Spleen (tissue), 7 donors: Measurements from ENCODE around the gene SPOCK3.

ENCODE experiments used
- POLR2A ChIP-seq, 3 donors: fragments of 450-650 bp; IDR thresholded peaks; one replicate each; pipeline ENCODE4 v1.5.1; 2017; ENCODE audit warnings: antibody characterized with exemption in 3 of 3, mild to moderate bottlenecking in 1 of 3
- POLR2AphosphoS5 ChIP-seq, 3 donors: sonication (generic); formaldehyde crosslinking; IDR thresholded peaks; one replicate each; pipeline ENCODE4 v1.5.1; 2017; ENCODE audit warnings: antibody characterized with exemption in 3 of 3
- TF ChIP-seq, protein P1 (sequence below), 11 experiments: fragments of 200-600 bp in 7 of 11; fragments of 450-650 bp in 4 of 11; sonication (generic) in 4 of 11; IDR thresholded peaks in 8 of 11; conservative IDR thresholded peaks in 3 of 11; 1 replicate in 7 of 11; 2 replicates in 4 of 11; pipeline versions ENCODE4 v1.4.0 to v1.8.0; 2016 to 2021; ENCODE audit warnings: antibody characterized with exemption in 11 of 11, inconsistent platforms in 4 of 11, mild to moderate bottlenecking in 1 of 11
- donor health status: DM: no; HTN: no; CAD: no; lungs with moderate emphysema.
- donor health status: DM: no; HTN: no; CAD: no.
- donor health status: DM: no; HTN: no; CAD: no.

DNA sequence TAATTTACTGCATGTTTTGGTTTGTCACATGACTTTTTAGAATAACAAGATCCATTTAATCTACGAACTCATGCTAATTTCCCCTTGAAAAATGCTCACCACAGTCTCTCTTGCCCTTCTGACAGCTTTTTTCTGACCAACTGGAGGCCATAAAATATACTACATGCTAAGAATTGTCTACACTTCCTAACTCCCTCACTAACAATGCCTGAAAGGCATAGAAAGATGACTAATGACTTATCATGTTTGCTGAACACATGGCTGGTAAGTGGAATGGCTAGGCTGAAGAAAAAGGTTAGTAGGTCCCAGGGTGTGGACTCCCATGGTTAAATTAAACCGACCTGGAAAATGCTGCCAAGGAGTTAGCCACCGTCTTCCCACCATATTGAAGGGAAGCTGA, 309.9 kb downstream of the SPOCK3 start:
- TF ChIP-seq, protein P1, sequence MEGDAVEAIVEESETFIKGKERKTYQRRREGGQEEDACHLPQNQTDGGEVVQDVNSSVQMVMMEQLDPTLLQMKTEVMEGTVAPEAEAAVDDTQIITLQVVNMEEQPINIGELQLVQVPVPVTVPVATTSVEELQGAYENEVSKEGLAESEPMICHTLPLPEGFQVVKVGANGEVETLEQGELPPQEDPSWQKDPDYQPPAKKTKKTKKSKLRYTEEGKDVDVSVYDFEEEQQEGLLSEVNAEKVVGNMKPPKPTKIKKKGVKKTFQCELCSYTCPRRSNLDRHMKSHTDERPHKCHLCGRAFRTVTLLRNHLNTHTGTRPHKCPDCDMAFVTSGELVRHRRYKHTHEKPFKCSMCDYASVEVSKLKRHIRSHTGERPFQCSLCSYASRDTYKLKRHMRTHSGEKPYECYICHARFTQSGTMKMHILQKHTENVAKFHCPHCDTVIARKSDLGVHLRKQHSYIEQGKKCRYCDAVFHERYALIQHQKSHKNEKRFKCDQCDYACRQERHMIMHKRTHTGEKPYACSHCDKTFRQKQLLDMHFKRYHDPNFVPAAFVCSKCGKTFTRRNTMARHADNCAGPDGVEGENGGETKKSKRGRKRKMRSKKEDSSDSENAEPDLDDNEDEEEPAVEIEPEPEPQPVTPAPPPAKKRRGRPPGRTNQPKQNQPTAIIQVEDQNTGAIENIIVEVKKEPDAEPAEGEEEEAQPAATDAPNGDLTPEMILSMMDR (IDR thresholded peaks at IDR 0.05 in 8 of 11, conservative IDR thresholded peaks at IDR 0.05 in 3 of 11), result no peak
- TF ChIP-seq POLR2A (IDR thresholded peaks at IDR 0.05) (no peak), POLR2AphosphoS5 (IDR thresholded peaks at IDR 0.05) (no peak)
